ENCODE measurements around the gene TIMP4. TPM values are rescaled to one million over a fixed set of nuclear protein-coding genes. Genes with fewer than 3 reads are reported as not detected.

Gene TIMP4
- total RNA-seq, 1 experiment from 2014 or later = 0.10 TPM

DNA sequence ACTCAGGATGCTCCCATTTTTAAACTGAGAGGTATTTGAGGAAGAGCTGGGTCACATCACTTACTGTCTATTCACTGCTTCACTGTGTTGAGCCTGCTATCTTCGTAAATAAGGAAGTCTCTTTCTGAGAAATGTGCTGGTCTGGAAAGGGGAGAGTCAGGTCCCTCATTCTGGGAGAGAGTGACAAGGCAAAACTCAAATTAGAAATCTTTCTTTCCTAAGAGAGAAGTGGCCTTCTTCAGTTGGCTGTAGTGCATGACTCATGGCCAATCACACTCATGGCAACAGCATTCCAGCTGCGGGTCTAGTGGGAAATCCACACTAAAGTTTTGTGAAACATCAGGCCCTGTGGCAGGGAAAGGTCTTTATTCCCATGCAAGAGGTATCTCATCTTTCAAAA is 11.5 kb upstream of the TIMP4 start:
- H3K9me3 ChIP-seq = 0 out of 2 replicates have a peak, but pooled peaks cover 2% of the 10 kb centered on the region
- no peak overlapping the region for H3K4me3 ChIP-seq
- no peaks in the 10 kb centered on the region for H3K36me3 ChIP-seq
- no peaks in the 10 kb centered on the region for H3K27me3 ChIP-seq
- DNase-seq = no peak

GRCh38 chr3:12165909-12166308 is 7.2 kb upstream of the TIMP4 start:
- Histone ChIP-seq H3K9me3 (no peaks in the 10 kb centered on the region), H3K36me3 (no peaks in the 10 kb centered on the region), H3K27me3 (no peaks in the 10 kb centered on the region), H3K4me3 (no peak overlapping the region)
- no peak for DNase-seq

DNA sequence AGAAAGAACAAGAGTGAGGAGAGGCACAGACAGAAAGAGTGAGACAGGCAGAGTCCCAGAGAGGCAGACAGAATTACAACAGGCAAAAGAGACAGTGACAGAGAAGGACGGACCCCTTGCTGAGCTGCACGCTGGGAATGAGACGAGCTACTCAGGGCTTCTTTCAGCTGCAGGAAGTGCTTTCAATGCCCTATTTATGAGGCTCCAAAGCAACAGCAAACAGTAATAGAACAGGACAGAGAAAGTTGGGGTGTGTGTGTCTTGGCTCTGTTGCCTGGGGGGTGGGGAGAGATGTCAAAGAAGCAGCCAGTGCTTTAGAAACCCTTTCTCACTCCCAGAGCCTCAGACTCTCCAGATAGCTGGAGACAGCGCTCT is 502 bp upstream of the TIMP4 start:
- no peak overlapping the region for H3K4me3 ChIP-seq
- no peaks in the 10 kb centered on the region for H3K27me3 ChIP-seq
- DNase-seq = no peak
- H3K36me3 ChIP-seq = no peaks in the 10 kb centered on the region
- no peaks in the 10 kb centered on the region for H3K9me3 ChIP-seq

- Histone ChIP-seq H3K36me3 (no peaks in the 10 kb centered on the region), H3K27me3 (no peaks in the 10 kb centered on the region), H3K9me3 (no peaks in the 10 kb centered on the region), H3K4me3 (no peak overlapping the region)
- DNase-seq = no peak
Measured at GRCh38 chr3:12157026-12157425, 1.7 kb downstream of the TIMP4 start.

DNA sequence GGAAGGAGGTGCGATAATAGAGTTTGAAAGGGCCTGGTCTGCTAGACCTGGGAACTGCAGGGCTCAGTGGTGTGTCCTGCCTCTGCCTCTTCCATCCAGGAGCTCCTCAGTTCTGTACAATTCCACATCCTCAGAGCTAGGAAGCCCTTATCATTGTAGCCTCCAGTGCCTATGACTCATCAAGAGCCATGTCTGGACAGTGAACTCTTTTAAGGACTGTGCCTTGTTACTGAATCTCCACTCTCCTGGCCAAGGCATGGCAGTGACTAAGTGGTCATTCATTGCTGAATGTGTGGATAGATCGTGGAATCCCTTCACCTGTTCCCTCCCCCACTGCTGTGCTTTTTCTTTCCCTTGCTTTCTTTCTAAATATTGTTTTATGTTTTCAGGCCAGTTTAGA is 2.9 kb downstream of the TIMP4 start:
- peak; percentile 49 for DNase-seq

DNA sequence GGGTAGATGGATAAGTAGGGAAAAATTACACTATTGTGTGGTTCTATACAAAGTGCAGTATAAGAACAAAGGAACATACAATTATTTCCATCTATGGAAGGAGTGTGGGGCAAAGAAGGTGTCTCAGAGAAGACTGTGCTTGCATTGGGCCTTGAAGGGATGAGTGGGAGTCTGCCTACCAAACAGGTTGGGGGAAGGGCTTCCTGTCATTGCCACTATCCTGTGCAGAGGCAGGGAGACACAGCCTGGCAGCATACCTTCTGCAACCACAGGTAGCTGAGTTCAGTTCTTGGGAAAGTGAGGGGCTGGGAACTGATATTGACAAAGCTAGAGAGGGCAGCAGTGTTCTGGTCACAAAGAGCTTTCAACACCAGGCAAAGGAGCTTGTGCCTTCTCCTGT is 3.4 kb downstream of the TIMP4 start:
- H3K27me3 ChIP-seq = no peaks in the 10 kb centered on the region
- no peak for DNase-seq

More for the DNA sequence above, 2.9 kb downstream of the TIMP4 start:
- Histone ChIP-seq H3K27me3 (no peaks in the 10 kb centered on the region), H3K4me3 (no peak overlapping the region), H3K36me3 (no peaks in the 10 kb centered on the region), H3K9me3 (no peaks in the 10 kb centered on the region)

DNA sequence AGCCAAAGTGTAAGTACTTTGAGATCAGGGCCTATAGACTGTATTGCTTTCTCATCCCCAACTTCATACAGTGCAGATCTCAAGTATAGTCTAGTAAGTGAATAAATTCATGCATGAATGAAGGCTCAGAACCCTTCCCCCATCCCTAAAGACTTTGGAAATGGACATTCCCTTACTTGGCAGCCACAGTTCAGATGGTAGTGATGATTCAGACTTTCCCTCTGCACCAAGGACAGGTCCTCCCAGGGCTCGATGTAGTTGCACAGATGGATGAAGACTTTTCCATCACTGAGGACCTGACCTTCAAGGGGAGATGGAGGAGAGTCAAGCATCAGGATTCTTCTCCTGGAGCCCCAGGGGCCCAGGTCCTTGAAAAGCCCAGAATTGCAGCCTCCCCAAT is 4.6 kb downstream of the TIMP4 start:
- no peaks in the 10 kb centered on the region for H3K9me3 ChIP-seq
- H3K4me3 ChIP-seq = no peak overlapping the region
- no peaks in the 10 kb centered on the region for H3K27me3 ChIP-seq
- no peaks in the 10 kb centered on the region for H3K36me3 ChIP-seq
- no peak for DNase-seq

More for the DNA sequence above, 3.4 kb downstream of the TIMP4 start:
- Histone ChIP-seq H3K9me3 (no peaks in the 10 kb centered on the region), H3K36me3 (no peaks in the 10 kb centered on the region), H3K4me3 (no peak overlapping the region)

GRCh38 chr3:12150112-12150511 is 8.6 kb downstream of the TIMP4 start:
- Histone ChIP-seq H3K36me3 (no peaks in the 10 kb centered on the region), H3K4me3 (no peak overlapping the region), H3K27me3 (no peaks in the 10 kb centered on the region), H3K9me3 (no peaks in the 10 kb centered on the region)
- DNase-seq = no peak

DNA sequence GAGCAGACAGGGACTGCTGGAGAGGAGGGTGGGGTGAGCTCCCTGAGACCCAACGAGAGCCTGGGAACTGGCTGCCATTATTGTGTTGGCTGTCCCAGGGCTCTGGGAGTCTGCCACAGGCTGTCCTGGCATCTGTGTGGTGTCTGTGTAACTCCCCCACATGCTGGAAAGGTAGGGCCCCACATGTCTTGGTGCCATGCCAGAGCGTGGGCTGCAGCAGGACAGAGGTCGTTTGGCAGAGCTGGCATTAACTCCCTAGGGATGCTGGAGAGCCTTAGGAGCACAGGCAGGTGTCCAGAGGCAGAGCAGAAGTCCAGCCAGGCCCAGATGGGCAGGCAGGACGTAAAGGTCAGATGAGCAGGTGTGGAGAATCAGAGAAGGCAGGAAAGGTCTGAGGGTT is 9.7 kb downstream of the TIMP4 start:
- DNase-seq = no peak
- H3K27me3 ChIP-seq = no peaks in the 10 kb centered on the region
- H3K4me3 ChIP-seq = no peak overlapping the region
- no peaks in the 10 kb centered on the region for H3K36me3 ChIP-seq
- no peaks in the 10 kb centered on the region for H3K9me3 ChIP-seq

DNA sequence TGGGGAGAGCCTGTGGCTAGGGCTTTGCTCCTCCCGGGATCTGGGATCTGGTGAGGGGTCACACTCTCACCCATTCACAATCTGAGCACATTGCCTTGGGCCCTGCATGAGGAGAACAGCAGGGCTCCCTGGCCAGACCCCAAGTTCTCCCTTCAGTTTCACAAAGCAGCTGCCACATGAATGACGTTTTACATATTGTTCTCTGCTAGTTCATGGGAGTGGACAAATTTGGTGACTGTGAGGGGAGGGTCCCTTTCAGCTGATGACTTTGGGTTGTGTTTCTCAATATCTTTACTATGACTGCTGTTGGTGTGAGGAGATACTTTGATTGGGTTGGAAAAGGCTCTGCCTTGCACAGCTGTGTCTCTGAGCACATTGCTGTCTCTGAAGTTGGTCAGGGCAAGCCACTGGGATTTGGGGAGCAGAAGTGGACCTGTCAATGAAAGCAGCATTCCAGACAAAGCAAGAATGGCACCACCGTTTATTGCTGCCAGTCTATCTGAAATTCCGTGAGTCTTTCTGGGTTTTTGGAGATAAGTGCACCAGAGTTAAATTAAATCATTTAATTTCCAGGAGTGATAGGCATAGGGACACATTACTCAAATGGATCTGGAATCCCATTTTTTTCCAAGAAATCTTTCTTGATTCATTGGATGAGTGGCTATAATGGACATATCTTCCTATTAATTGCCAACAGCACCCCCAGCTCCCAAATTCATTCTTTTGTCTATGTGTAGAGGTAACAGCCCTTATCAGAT is 10.3 kb downstream of the TIMP4 start:
- Histone ChIP-seq H3K27me3 (no peaks in the 10 kb centered on the region), H3K36me3 (no peaks in the 10 kb centered on the region), H3K4me3 (no peak overlapping the region), H3K9me3 (no peaks in the 10 kb centered on the region)
- DNase-seq = no peak

DNA sequence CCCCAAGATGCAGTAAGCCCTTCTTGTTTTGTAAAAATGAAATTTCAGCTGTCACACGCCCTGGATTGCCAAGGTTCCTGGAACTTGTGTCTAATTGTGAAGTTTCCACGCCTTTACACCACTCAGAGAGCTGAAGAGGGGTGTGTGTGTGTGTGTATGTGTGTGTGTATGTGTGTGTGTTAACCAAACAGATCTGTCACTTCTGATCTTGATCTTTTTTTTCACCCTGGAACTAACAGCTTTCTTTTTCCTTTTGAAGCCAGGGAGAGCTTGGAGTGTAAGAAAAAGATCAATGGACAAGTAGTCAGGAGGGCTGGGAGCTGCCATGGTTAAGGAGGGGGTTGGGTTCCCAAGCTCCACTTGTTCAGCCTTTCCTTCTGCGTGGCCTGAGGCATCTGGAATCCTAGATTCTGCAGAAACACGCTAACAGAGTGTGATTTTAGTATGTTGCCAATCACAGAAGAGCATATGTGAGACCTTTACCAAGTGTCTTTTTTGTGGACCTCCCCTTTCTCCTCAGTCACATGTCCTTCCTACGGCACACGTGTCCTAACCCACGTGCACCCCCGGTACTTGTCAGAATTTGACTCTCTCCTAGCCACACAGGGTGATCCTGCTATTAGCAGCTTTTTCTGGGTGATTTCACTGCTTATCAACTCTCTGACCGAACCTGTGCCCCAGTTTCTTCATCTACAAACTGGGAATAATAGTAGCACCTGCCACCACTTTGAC is 11.5 kb downstream of the TIMP4 start:
- Histone ChIP-seq H3K4me3 (no peak overlapping the region), H3K9me3 (no peaks in the 10 kb centered on the region), H3K36me3 (no peaks in the 10 kb centered on the region), H3K27me3 (no peaks in the 10 kb centered on the region)
- no peak for DNase-seq

DNA sequence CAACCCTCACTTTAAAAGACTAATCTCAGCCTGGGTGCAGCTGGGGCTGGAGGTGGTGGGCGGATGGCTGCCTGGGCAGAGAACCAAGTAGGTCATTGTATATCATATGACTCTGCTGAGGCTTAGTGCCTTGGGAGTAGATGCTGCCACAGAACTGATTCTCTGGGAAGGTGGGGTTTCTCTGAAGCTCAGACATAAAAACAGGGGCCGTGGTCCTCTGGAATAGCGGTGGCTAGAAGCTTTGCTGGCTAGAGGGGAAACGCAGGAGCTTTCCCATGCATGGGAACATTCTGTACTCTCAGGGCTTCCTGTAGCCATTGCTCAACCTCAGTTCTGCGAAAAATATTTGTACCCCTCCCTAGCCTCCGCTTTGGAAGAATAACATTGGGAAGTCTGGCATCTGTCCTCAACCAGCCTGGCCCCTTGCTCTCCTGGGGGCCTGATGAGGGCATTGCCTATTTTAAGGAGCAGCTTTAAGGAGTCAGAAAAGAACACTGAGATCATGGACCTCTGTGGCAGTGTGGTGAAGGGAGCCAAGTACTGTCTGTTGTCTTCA is 14.7 kb downstream of the TIMP4 start:
- H3K4me3 ChIP-seq = no peak overlapping the region
- DNase-seq = peak; percentile 66
- H3K9me3 ChIP-seq = no peaks in the 10 kb centered on the region

DNA sequence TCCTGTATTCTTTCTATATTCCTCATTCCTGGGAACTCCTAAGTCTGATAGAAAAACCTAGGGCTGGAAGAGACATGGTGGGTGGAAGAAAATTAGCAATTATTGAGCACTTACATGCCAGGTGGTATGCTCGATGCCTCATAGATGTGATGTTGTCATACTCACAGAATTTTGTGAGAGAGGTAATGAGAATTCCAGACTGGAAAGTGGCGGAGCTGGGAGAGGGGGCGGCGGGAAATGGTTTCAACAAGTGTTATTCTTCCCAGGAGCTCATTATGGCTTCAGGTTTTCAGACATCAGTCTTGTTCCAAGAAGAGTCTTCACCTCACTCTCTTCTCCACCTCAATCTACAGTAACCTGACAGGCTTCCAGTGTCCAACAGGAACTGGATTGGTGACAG is 16.2 kb downstream of the TIMP4 start:
- Histone ChIP-seq H3K27me3 (no peaks in the 10 kb centered on the region), H3K36me3 (no peaks in the 10 kb centered on the region), H3K9me3 (no peaks in the 10 kb centered on the region), H3K4me3 (no peak overlapping the region)
- no peak for DNase-seq

More for the DNA sequence above, 14.7 kb downstream of the TIMP4 start:
- Histone ChIP-seq H3K36me3 (no peaks in the 10 kb centered on the region), H3K27me3 (no peaks in the 10 kb centered on the region)

GRCh38 chr3:12141350-12141749 is 17.4 kb downstream of the TIMP4 start:
- no peaks in the 10 kb centered on the region for H3K9me3 ChIP-seq
- no peaks in the 10 kb centered on the region for H3K36me3 ChIP-seq
- no peak overlapping the region for H3K4me3 ChIP-seq
- DNase-seq = no peak
- H3K27me3 ChIP-seq = no peaks in the 10 kb centered on the region

DNA sequence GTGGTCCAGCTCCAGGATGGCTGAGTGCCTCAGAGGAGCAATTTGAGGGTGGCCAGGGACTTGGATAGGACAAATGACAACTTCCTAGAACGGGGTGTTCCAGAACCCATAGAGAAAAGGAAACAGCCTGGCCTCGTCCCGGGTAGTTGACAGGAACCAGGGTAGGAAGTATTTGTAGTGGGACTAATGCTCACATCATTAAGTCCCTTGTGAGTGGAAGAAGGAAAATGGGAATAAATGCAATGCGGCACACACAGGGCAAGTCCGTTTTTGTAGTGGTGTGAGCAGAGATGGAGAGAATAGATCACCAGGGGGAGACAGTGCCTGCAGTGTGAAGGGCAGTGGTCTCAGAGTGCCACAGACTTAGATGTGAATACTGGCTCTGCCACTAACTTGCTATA is 19.6 kb downstream of the TIMP4 start:
- Histone ChIP-seq H3K27me3 (no peaks in the 10 kb centered on the region), H3K4me3 (no peak overlapping the region), H3K36me3 (no peaks in the 10 kb centered on the region), H3K9me3 (no peaks in the 10 kb centered on the region)
- peak; percentile 23 for DNase-seq

- Histone ChIP-seq H3K36me3 (no peaks in the 10 kb centered on the region), H3K4me3 (no peak overlapping the region), H3K9me3 (no peaks in the 10 kb centered on the region), H3K27me3 (no peaks in the 10 kb centered on the region)
- DNase-seq = peak; percentile 31
Measured at GRCh38 chr3:12138044-12138443, 20.7 kb downstream of the TIMP4 start.

GRCh38 chr3:12136371-12136770 is 22.3 kb downstream of the TIMP4 start:
- no peaks in the 10 kb centered on the region; the same call in 1 of the 2 replicates for H3K27me3 ChIP-seq
- no peaks in the 10 kb centered on the region for H3K36me3 ChIP-seq
- no peak for DNase-seq
- no peak overlapping the region for H3K4me3 ChIP-seq
- no peaks in the 10 kb centered on the region for H3K9me3 ChIP-seq

Measured in MG63 (cell line).